Ovary (tissue), 9 donors: ENCODE measurements around the gene SYNPO2. TPM values are rescaled to one million over a fixed set of nuclear protein-coding genes. Genes with fewer than 3 reads are reported as not detected.

Experiments used
- DNase-seq, 5 donors: peaks; one replicate each; pipeline ENCODE4 v3.0.0-alpha.2; 2019 to 2020
- H3K27ac ChIP-seq, 2 donors: fragments of 200-600 bp; one replicate each; pipeline versions ENCODE4 v1.5.1 to v1.8.0; 2019 to 2022
- H3K27me3 ChIP-seq: fragments of 200-600 bp; one replicate; pipeline ENCODE4 v1.8.0; 2022
- H3K36me3 ChIP-seq: fragments of 200-600 bp; sonication (generic); one replicate; pipeline ENCODE4 v1.5.1; 2019
- H3K4me1 ChIP-seq: one replicate; pipeline ENCODE4 v1.8.1; 2013; ENCODE audit warnings: mild to moderate bottlenecking, moderate library complexity; ENCODE audit not compliant: insufficient read depth
- H3K4me3 ChIP-seq: fragments of 200-600 bp; sonication (generic); one replicate; pipeline ENCODE4 v1.5.1; 2017
- H3K9me3 ChIP-seq, 2 donors: fragments of 200-600 bp in 1 of 2; sonication (generic) in 1 of 2; one replicate each; pipeline versions ENCODE4 v1.5.1 to v1.8.1; 2013 to 2019; ENCODE audit warnings: mild to moderate bottlenecking in 1 of 2, moderate library complexity in 1 of 2
- CTCF ChIP-seq, 3 donors: fragments of 450-650 bp in 2 of 3; fragments of 200-600 bp in 1 of 3; IDR thresholded peaks; one replicate each; pipeline versions ENCODE4 v1.5.1 to v1.8.0; 2016 to 2022; ENCODE audit warnings: antibody characterized with exemption in 3 of 3, mild to moderate bottlenecking in 1 of 3
- EP300 ChIP-seq: sonication (generic); formaldehyde crosslinking; IDR thresholded peaks from one replicate; pipeline ENCODE4 v1.6.1; 2017; ENCODE audit warnings: antibody characterized with exemption
- POLR2A ChIP-seq: fragments of 450-650 bp; IDR thresholded peaks from one replicate; pipeline ENCODE4 v1.6.1; 2017; ENCODE audit warnings: antibody characterized with exemption, mild to moderate bottlenecking, moderate library complexity
- WGBS, 3 donors: extraction: QIAGEN DNeasy Blood & Tissue Kit in 1 of 3; methylation state at CpG; one replicate each; pipeline versions ENCODE4 v1.1.5 to v1.1.7; 2013 to 2017; 5-methylcytosine and 5-hydroxymethylcytosine counted together
- intact Hi-C, 4 donors: fragments of 100-400 bp; cut with DNase I; formaldehyde crosslinking; loops; one replicate each; pipeline versions ENCODE4 v1.11.0 to v1.15.1; 2022 to 2023
- polyA plus RNA-seq, 2 donors: library from polyadenylated mRNA; stranded (reverse); fragments of 200-250 nt in 1 of 2; fragments of 350-450 nt in 1 of 2; fragmentation: Illumina TruSeq in 1 of 2; extraction: RNeasy Lipid Tissue Mini Kit (QIAGEN cat#74804) in 1 of 2; gene quantifications; one replicate each; pipeline ENCODE4 v1.2.3, GENCODE V29; 2013 to 2014
- total RNA-seq, 7 donors: library from RNA; depleted of rRNA in 2 of 7; stranded (reverse); fragments of >200 nt in 2 of 7; fragmentation: NEBNext Ultra II Directional in 3 of 7; extraction: Animal tissue kit (Norgen Biotek cat#: 25700) in 3 of 7; gene quantifications; one replicate each; pipeline versions ENCODE4 v1.1.0 to v1.2.4, GENCODE V29; 2016 to 2023
- donor health status: DM: no; HTN: no; CAD: no; lungs with moderate emphysema.
- donor health status: DM: no; HTN: no; CAD: no.
- donor health status: Bipolar disorder and iron deficiency.
- donor health status: DM: yes; HTN: yes; CAD: no.
- donor health status: DM: no; HTN: no; CAD: no.
- donor health status: DM: yes; HTN: yes; CAD: no.

The SYNPO2 gene
- total and polyA plus RNA-seq, 9 donors: 54.8 to 265 (median 121) TPM

GRCh38 chr4:119110121-119110520, 221.5 kb downstream of the SYNPO2 start:
- TF ChIP-seq CTCF (IDR thresholded peaks at IDR 0.05) (no peak), POLR2A (no peak), EP300 (no peak)
- H3K27ac ChIP-seq: no peak overlapping the region
- no peaks in the 10 kb centered on the region for H3K27me3 ChIP-seq
- H3K36me3 ChIP-seq: no peaks in the 10 kb centered on the region
- H3K9me3 ChIP-seq: no peaks in the 10 kb centered on the region
- no peaks in the 10 kb centered on the region for H3K4me1 ChIP-seq
- WGBS, 3 donors: 89 to 97% (median 95%) methylated on average over 2 of the region's 2 CpGs
- intact Hi-C loops: no loop called here
- H3K4me3 ChIP-seq: no peak overlapping the region
- DNase-seq: no peak

Other genes starting within 250 kb of the SYNPO2 start
- gene METTL14, start 203.5 kb upstream of the SYNPO2 start, total RNA-seq: 10 to 100 TPM; 35.3 to 56.1 (median 44.1) TPM
- 10 to 100 TPM in 1 of 2 donors, 1 to 10 TPM in 1; 10.0 to 25.1 TPM for gene METTL14, start 203.5 kb upstream of the SYNPO2 start, polyA plus RNA-seq
- 10 to 100 TPM; 25.2 to 53.0 (median 39.5) TPM for gene SEC24D, start 52.7 kb upstream of the SYNPO2 start, total RNA-seq
- gene SEC24D, start 52.7 kb upstream of the SYNPO2 start, polyA plus RNA-seq: 10 to 100 TPM; 15.4 to 36.4 TPM
- 1 to 10 TPM in 1 of 7 donors, under 1 TPM in 6; 0.38 to 1.1 (median 0.55) TPM for gene MYOZ2, start 247.0 kb downstream of the SYNPO2 start, total RNA-seq
- under 1 TPM; 0.34 to 0.60 TPM for gene MYOZ2, start 247.0 kb downstream of the SYNPO2 start, polyA plus RNA-seq